Renal cortical epithelial cell (primary cell): ENCODE results near the gene SCUBE2. TPM values are rescaled to one million over a fixed set of nuclear protein-coding genes. Genes with fewer than 3 reads are reported as not detected.

Experiments
- total RNA-seq: library from RNA; depleted of rRNA; stranded (reverse); fragments of >200 nt; gene quantifications from 2 replicates; pipeline ENCODE4 v1.2.3, GENCODE V29; 2014

Gene SCUBE2
- total RNA-seq, 1 donor from 2014 or later = 1.4 TPM

Other genes with a start within 250 kb of the SCUBE2 start
- gene AKIP1, start 180.4 kb downstream of the SCUBE2 start, total RNA-seq = 40.7 and 56.3 TPM in 2 replicates
- not detected in 2 replicates for gene C11orf16, start 158.7 kb downstream of the SCUBE2 start, total RNA-seq
- not detected in 2 replicates for gene ASCL3, start 148.6 kb downstream of the SCUBE2 start, total RNA-seq
- gene TMEM9B, start 127.2 kb downstream of the SCUBE2 start, total RNA-seq = 38.7 and 52.4 TPM in 2 replicates
- gene NRIP3, start 87.6 kb downstream of the SCUBE2 start, total RNA-seq = 2.7 and 16.8 TPM in 2 replicates
- gene DENND5A, start 173.8 kb upstream of the SCUBE2 start, total RNA-seq = 216 and 218 TPM in 2 replicates
- 32.6 and 81.1 TPM in 2 replicates for gene TMEM41B, start 223.0 kb upstream of the SCUBE2 start, total RNA-seq